ENCODE data around the gene OGFR. TPM values are rescaled to one million over a fixed set of nuclear protein-coding genes. Genes with fewer than 3 reads are reported as not detected.

The OGFR gene
- total RNA-seq, 1 donor from 2014 or later, result 47.2 TPM

- H3K27ac Mint-ChIP-seq (ENCODE audit: unreplicated experiment), result no peak overlapping the region
- H3K27me3 Mint-ChIP-seq (ENCODE audit: unreplicated experiment), result no peaks in the 10 kb centered on the region
- H3K4me3 Mint-ChIP-seq (ENCODE audit: unreplicated experiment), result no peak overlapping the region
- no peak for TF ChIP-seq CTCF (IDR thresholded peaks at IDR 0.05)
- DNase-seq (ENCODE audit: extremely low spot score, unreplicated experiment), result no peak
- H3K36me3 Mint-ChIP-seq (ENCODE audit: unreplicated experiment), result no peaks in the 10 kb centered on the region
- no peaks in the 10 kb centered on the region for H3K9me3 Mint-ChIP-seq (ENCODE audit: unreplicated experiment)
- H3K4me1 Mint-ChIP-seq (ENCODE audit: unreplicated experiment), result peaks cover 19% of the 10 kb centered on the region
Observed at GRCh38 chr20:62830251-62830650, 25.6 kb downstream of the OGFR start.

GRCh38 chr20:62830821-62831220, 26.2 kb downstream of the OGFR start:
- Mint-ChIP-seq H3K4me3 (ENCODE audit: unreplicated experiment) (no peak overlapping the region), H3K36me3 (ENCODE audit: unreplicated experiment) (no peaks in the 10 kb centered on the region), H3K4me1 (ENCODE audit: unreplicated experiment) (peaks cover 19% of the 10 kb centered on the region), H3K9me3 (ENCODE audit: unreplicated experiment) (no peaks in the 10 kb centered on the region), H3K27me3 (ENCODE audit: unreplicated experiment) (no peaks in the 10 kb centered on the region), H3K27ac (ENCODE audit: unreplicated experiment) (no peak overlapping the region)
- no peak for TF ChIP-seq CTCF (IDR thresholded peaks at IDR 0.05)
- no peak for DNase-seq (ENCODE audit: extremely low spot score, unreplicated experiment)

- no peak for TF ChIP-seq CTCF (IDR thresholded peaks at IDR 0.05)
- H3K4me1 Mint-ChIP-seq (ENCODE audit: unreplicated experiment), result peaks cover 19% of the 10 kb centered on the region
- H3K27ac Mint-ChIP-seq (ENCODE audit: unreplicated experiment), result no peak overlapping the region
- no peaks in the 10 kb centered on the region for H3K9me3 Mint-ChIP-seq (ENCODE audit: unreplicated experiment)
- H3K27me3 Mint-ChIP-seq (ENCODE audit: unreplicated experiment), result no peaks in the 10 kb centered on the region
- no peak for DNase-seq (ENCODE audit: extremely low spot score, unreplicated experiment)
- no peak overlapping the region for H3K4me3 Mint-ChIP-seq (ENCODE audit: unreplicated experiment)
- H3K36me3 Mint-ChIP-seq (ENCODE audit: unreplicated experiment), result no peaks in the 10 kb centered on the region
Observed at GRCh38 chr20:62831361-62831788, 26.7 kb downstream of the OGFR start.

GRCh38 chr20:62831854-62832211, 27.2 kb downstream of the OGFR start:
- TF ChIP-seq CTCF (IDR thresholded peaks at IDR 0.05), result no peak
- Mint-ChIP-seq H3K4me1 (ENCODE audit: unreplicated experiment) (peaks cover 19% of the 10 kb centered on the region), H3K27me3 (ENCODE audit: unreplicated experiment) (peaks cover 2% of the 10 kb centered on the region), H3K4me3 (ENCODE audit: unreplicated experiment) (no peak overlapping the region), H3K36me3 (ENCODE audit: unreplicated experiment) (no peaks in the 10 kb centered on the region), H3K9me3 (ENCODE audit: unreplicated experiment) (no peaks in the 10 kb centered on the region), H3K27ac (ENCODE audit: unreplicated experiment) (no peak overlapping the region)
- DNase-seq (ENCODE audit: extremely low spot score, unreplicated experiment), result no peak

GRCh38 chr20:62832212-62832922, 27.7 kb downstream of the OGFR start:
- DNase-seq (ENCODE audit: extremely low spot score, unreplicated experiment), result no peak
- Mint-ChIP-seq H3K27ac (ENCODE audit: unreplicated experiment) (no peak overlapping the region), H3K27me3 (ENCODE audit: unreplicated experiment) (peaks cover 2% of the 10 kb centered on the region), H3K36me3 (ENCODE audit: unreplicated experiment) (no peaks in the 10 kb centered on the region), H3K4me3 (ENCODE audit: unreplicated experiment) (no peak overlapping the region), H3K9me3 (ENCODE audit: unreplicated experiment) (no peaks in the 10 kb centered on the region), H3K4me1 (ENCODE audit: unreplicated experiment) (peaks cover 19% of the 10 kb centered on the region)
- no peak for TF ChIP-seq CTCF (IDR thresholded peaks at IDR 0.05)
